WTC11 (cell line): ENCODE results near the gene NAT8L. TPM values are rescaled to one million over a fixed set of nuclear protein-coding genes. Genes with fewer than 3 reads are reported as not detected.
A peak's percentile ranks its signal among the peaks of the same experiment; 100 is the strongest.

Experiments used
- ESRRA ChIP-seq: sonication (generic); formaldehyde crosslinking; IDR thresholded peaks from 2 replicates; pipeline ENCODE4 v1.8.1; 2022; ENCODE audit warnings: mild to moderate bottlenecking, missing genetic modification reagents, borderline replicate concordance
- ETV6 ChIP-seq: sonication (generic); formaldehyde crosslinking; IDR thresholded peaks from 2 replicates; pipeline ENCODE4 v1.8.1; 2022; ENCODE audit warnings: mild to moderate bottlenecking, missing genetic modification reagents
- GTF2I ChIP-seq: fragments of 250-450 bp; sonication (Bioruptor Pico); conservative IDR thresholded peaks from 2 replicates; pipeline ENCODE4 v1.4.0; 2021; ENCODE audit warnings: mild to moderate bottlenecking
- IRF2 ChIP-seq: sonication (generic); formaldehyde crosslinking; IDR thresholded peaks from 2 replicates; pipeline ENCODE4 v1.8.0; 2022; ENCODE audit warnings: low read depth, missing genetic modification reagents, borderline replicate concordance
- NR3C1 ChIP-seq: sonication (generic); formaldehyde crosslinking; conservative IDR thresholded peaks from 2 replicates; pipeline ENCODE4 v1.8.1; 2023; ENCODE audit warnings: low read depth, mild to moderate bottlenecking, missing genetic modification reagents
- PRRX2 ChIP-seq: fragments of 250-450 bp; sonication (Bioruptor Pico); IDR thresholded peaks from 2 replicates; pipeline ENCODE4 v1.8.0; 2021; ENCODE audit warnings: mild to moderate bottlenecking
- TEAD1 ChIP-seq: sonication (generic); formaldehyde crosslinking; IDR thresholded peaks from 2 replicates; pipeline ENCODE4 v1.8.0; 2022; ENCODE audit warnings: mild to moderate bottlenecking, missing genetic modification reagents
- TP53 ChIP-seq: sonication (generic); formaldehyde crosslinking; IDR thresholded peaks from 2 replicates; pipeline ENCODE4 v1.8.1; 2023; ENCODE audit warnings: mild to moderate bottlenecking, missing genetic modification reagents
- ZNF121 ChIP-seq: sonication (generic); formaldehyde crosslinking; IDR thresholded peaks from 2 replicates; pipeline ENCODE4 v1.8.0; 2023; ENCODE audit warnings: missing genetic modification reagents
- ZNF232 ChIP-seq: sonication (generic); formaldehyde crosslinking; IDR thresholded peaks from 2 replicates; pipeline ENCODE4 v1.8.0; 2022; ENCODE audit warnings: mild to moderate bottlenecking, missing genetic modification reagents
- total RNA-seq: library from RNA; stranded (reverse); gene quantifications from 3 replicates; pipeline ENCODE4 v1.2.3, GENCODE V29; 2021
- TF ChIP-seq, protein P1 (sequence below): sonication (generic); formaldehyde crosslinking; IDR thresholded peaks from 2 replicates; pipeline ENCODE4 v1.8.1; 2023; ENCODE audit warnings: mild to moderate bottlenecking, missing genetic modification reagents, borderline replicate concordance
- TF ChIP-seq, protein P2 (sequence below): sonication (generic); formaldehyde crosslinking; IDR thresholded peaks from 2 replicates; pipeline ENCODE4 v1.8.0; 2023; ENCODE audit warnings: mild to moderate bottlenecking, missing genetic modification reagents
- TF ChIP-seq, protein P3 (sequence below): sonication (generic); formaldehyde crosslinking; IDR thresholded peaks from 2 replicates; pipeline ENCODE4 v1.8.1; 2022; ENCODE audit warnings: low read depth, mild to moderate bottlenecking, moderate library complexity, missing genetic modification reagents, borderline replicate concordance
- TF ChIP-seq, protein P4 (sequence below): sonication (generic); formaldehyde crosslinking; IDR thresholded peaks from 2 replicates; pipeline ENCODE4 v1.8.0; 2022; ENCODE audit warnings: mild to moderate bottlenecking, missing genetic modification reagents
- TF ChIP-seq, protein P5 (sequence below): sonication (generic); formaldehyde crosslinking; IDR thresholded peaks from 2 replicates; pipeline ENCODE4 v1.8.0; 2023; ENCODE audit warnings: missing genetic modification reagents
- TF ChIP-seq, protein P6 (sequence below): sonication (generic); formaldehyde crosslinking; IDR thresholded peaks from 2 replicates; pipeline ENCODE4 v1.8.0; 2022; ENCODE audit warnings: missing genetic modification reagents
- TF ChIP-seq, protein P7 (sequence below): sonication (generic); formaldehyde crosslinking; IDR thresholded peaks from 2 replicates; pipeline ENCODE4 v1.8.1; 2023; ENCODE audit warnings: mild to moderate bottlenecking, moderate library complexity, missing genetic modification reagents
- TF ChIP-seq, protein P8 (sequence below): sonication (generic); formaldehyde crosslinking; IDR thresholded peaks from 2 replicates; pipeline ENCODE4 v1.8.1; 2022; ENCODE audit warnings: mild to moderate bottlenecking, moderate library complexity, missing genetic modification reagents

Gene NAT8L
- total RNA-seq, 1 experiment from 2014 or later, result 20.0 TPM

DNA sequence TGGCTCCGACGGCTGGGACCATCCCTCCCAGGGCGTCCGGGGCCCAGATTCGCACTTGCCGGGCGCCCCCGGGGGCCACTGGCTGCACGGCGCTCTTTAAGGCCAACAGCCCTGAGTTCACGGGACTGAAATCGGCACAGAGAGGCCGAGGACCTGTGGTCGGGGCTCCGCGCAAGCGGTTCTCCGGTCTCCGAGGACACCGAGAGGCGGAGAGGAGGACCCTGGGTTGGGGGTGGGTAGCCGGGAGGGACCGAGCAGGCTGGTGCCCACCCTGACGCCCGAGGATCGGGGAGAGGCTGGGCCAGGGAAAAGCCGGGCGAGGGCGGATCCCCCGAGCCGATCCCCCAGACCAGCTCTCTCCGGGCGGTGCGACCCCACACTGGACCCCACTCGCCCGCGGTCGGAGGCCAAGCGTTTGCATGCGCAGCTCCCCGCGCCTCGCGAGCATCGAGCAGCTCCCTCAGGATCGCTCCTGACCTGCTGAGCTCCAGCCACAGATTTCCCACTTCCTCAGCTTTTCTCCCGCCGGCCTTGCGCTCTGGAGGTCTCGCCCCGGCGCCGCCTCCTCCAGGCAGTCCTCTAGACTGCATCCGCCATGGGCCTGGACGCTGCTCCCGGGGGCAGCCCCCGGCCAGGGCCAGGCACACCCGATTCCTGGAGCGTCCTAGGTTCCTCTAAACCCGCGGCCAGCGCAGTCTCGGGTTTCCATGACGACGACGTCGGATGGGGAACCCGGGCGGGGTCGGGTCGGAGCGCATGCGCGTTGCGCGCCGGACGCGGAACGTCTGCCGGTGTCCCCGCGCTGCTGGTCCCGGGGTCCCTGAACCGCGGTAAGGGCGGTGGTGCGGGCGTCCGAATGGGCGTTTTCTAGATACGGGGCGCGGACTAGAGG lies 17.6 kb upstream of the NAT8L start (continued):
- TF ChIP-seq, protein P1, sequence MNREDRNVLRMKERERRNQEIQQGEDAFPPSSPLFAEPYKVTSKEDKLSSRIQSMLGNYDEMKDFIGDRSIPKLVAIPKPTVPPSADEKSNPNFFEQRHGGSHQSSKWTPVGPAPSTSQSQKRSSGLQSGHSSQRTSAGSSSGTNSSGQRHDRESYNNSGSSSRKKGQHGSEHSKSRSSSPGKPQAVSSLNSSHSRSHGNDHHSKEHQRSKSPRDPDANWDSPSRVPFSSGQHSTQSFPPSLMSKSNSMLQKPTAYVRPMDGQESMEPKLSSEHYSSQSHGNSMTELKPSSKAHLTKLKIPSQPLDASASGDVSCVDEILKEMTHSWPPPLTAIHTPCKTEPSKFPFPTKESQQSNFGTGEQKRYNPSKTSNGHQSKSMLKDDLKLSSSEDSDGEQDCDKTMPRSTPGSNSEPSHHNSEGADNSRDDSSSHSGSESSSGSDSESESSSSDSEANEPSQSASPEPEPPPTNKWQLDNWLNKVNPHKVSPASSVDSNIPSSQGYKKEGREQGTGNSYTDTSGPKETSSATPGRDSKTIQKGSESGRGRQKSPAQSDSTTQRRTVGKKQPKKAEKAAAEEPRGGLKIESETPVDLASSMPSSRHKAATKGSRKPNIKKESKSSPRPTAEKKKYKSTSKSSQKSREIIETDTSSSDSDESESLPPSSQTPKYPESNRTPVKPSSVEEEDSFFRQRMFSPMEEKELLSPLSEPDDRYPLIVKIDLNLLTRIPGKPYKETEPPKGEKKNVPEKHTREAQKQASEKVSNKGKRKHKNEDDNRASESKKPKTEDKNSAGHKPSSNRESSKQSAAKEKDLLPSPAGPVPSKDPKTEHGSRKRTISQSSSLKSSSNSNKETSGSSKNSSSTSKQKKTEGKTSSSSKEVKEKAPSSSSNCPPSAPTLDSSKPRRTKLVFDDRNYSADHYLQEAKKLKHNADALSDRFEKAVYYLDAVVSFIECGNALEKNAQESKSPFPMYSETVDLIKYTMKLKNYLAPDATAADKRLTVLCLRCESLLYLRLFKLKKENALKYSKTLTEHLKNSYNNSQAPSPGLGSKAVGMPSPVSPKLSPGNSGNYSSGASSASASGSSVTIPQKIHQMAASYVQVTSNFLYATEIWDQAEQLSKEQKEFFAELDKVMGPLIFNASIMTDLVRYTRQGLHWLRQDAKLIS (CRISPR knock-in tag), result no peak
- TF ChIP-seq, protein P2, sequence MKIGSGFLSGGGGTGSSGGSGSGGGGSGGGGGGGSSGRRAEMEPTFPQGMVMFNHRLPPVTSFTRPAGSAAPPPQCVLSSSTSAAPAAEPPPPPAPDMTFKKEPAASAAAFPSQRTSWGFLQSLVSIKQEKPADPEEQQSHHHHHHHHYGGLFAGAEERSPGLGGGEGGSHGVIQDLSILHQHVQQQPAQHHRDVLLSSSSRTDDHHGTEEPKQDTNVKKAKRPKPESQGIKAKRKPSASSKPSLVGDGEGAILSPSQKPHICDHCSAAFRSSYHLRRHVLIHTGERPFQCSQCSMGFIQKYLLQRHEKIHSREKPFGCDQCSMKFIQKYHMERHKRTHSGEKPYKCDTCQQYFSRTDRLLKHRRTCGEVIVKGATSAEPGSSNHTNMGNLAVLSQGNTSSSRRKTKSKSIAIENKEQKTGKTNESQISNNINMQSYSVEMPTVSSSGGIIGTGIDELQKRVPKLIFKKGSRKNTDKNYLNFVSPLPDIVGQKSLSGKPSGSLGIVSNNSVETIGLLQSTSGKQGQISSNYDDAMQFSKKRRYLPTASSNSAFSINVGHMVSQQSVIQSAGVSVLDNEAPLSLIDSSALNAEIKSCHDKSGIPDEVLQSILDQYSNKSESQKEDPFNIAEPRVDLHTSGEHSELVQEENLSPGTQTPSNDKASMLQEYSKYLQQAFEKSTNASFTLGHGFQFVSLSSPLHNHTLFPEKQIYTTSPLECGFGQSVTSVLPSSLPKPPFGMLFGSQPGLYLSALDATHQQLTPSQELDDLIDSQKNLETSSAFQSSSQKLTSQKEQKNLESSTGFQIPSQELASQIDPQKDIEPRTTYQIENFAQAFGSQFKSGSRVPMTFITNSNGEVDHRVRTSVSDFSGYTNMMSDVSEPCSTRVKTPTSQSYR (CRISPR knock-in tag), result peak; percentile 14; the same call in 1 of the 2 replicates
- TF ChIP-seq GTF2I (CRISPR knock-in tag) (peak; percentile 85; the same call in 1 of the 2 replicates), IRF2 (CRISPR knock-in tag) (no peak), ZNF121 (CRISPR knock-in tag) (no peak), ETV6 (CRISPR knock-in tag) (peak; percentile 84), TEAD1 (CRISPR knock-in tag) (no peak), ESRRA (CRISPR knock-in tag) (no peak), PRRX2 (CRISPR knock-in tag) (no peak), NR3C1 (no peak), ZNF232 (CRISPR knock-in tag) (0 out of 2 replicates have a peak, but pooled peaks have one; percentile 32), TP53 (CRISPR knock-in tag) (no peak)
- TF ChIP-seq, protein P3, sequence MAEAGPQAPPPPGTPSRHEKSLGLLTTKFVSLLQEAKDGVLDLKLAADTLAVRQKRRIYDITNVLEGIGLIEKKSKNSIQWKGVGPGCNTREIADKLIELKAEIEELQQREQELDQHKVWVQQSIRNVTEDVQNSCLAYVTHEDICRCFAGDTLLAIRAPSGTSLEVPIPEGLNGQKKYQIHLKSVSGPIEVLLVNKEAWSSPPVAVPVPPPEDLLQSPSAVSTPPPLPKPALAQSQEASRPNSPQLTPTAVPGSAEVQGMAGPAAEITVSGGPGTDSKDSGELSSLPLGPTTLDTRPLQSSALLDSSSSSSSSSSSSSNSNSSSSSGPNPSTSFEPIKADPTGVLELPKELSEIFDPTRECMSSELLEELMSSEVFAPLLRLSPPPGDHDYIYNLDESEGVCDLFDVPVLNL (CRISPR knock-in tag), result no peak
- TF ChIP-seq, protein P4, sequence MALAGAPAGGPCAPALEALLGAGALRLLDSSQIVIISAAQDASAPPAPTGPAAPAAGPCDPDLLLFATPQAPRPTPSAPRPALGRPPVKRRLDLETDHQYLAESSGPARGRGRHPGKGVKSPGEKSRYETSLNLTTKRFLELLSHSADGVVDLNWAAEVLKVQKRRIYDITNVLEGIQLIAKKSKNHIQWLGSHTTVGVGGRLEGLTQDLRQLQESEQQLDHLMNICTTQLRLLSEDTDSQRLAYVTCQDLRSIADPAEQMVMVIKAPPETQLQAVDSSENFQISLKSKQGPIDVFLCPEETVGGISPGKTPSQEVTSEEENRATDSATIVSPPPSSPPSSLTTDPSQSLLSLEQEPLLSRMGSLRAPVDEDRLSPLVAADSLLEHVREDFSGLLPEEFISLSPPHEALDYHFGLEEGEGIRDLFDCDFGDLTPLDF, result no peak
- TF ChIP-seq, protein P5, sequence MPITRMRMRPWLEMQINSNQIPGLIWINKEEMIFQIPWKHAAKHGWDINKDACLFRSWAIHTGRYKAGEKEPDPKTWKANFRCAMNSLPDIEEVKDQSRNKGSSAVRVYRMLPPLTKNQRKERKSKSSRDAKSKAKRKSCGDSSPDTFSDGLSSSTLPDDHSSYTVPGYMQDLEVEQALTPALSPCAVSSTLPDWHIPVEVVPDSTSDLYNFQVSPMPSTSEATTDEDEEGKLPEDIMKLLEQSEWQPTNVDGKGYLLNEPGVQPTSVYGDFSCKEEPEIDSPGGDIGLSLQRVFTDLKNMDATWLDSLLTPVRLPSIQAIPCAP (CRISPR knock-in tag), result peak; percentile 38; the same call in 1 of the 2 replicates
- TF ChIP-seq, protein P6, sequence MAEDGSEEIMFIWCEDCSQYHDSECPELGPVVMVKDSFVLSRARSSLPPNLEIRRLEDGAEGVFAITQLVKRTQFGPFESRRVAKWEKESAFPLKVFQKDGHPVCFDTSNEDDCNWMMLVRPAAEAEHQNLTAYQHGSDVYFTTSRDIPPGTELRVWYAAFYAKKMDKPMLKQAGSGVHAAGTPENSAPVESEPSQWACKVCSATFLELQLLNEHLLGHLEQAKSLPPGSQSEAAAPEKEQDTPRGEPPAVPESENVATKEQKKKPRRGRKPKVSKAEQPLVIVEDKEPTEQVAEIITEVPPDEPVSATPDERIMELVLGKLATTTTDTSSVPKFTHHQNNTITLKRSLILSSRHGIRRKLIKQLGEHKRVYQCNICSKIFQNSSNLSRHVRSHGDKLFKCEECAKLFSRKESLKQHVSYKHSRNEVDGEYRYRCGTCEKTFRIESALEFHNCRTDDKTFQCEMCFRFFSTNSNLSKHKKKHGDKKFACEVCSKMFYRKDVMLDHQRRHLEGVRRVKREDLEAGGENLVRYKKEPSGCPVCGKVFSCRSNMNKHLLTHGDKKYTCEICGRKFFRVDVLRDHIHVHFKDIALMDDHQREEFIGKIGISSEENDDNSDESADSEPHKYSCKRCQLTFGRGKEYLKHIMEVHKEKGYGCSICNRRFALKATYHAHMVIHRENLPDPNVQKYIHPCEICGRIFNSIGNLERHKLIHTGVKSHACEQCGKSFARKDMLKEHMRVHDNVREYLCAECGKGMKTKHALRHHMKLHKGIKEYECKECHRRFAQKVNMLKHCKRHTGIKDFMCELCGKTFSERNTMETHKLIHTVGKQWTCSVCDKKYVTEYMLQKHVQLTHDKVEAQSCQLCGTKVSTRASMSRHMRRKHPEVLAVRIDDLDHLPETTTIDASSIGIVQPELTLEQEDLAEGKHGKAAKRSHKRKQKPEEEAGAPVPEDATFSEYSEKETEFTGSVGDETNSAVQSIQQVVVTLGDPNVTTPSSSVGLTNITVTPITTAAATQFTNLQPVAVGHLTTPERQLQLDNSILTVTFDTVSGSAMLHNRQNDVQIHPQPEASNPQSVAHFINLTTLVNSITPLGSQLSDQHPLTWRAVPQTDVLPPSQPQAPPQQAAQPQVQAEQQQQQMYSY, result peak; percentile 45; the same call in 1 of the 2 replicates
- TF ChIP-seq, protein P7, sequence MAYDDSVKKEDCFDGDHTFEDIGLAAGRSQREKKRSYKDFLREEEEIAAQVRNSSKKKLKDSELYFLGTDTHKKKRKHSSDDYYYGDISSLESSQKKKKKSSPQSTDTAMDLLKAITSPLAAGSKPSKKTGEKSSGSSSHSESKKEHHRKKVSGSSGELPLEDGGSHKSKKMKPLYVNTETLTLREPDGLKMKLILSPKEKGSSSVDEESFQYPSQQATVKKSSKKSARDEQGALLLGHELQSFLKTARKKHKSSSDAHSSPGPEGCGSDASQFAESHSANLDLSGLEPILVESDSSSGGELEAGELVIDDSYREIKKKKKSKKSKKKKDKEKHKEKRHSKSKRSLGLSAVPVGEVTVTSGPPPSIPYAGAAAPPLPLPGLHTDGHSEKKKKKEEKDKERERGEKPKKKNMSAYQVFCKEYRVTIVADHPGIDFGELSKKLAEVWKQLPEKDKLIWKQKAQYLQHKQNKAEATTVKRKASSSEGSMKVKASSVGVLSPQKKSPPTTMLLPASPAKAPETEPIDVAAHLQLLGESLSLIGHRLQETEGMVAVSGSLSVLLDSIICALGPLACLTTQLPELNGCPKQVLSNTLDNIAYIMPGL (CRISPR knock-in tag), result peak; percentile 64; the same call in 1 of the 2 replicates
- TF ChIP-seq, protein P8, sequence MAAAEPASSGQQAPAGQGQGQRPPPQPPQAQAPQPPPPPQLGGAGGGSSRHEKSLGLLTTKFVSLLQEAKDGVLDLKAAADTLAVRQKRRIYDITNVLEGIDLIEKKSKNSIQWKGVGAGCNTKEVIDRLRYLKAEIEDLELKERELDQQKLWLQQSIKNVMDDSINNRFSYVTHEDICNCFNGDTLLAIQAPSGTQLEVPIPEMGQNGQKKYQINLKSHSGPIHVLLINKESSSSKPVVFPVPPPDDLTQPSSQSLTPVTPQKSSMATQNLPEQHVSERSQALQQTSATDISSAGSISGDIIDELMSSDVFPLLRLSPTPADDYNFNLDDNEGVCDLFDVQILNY (CRISPR knock-in tag), result peak; percentile 75; the same call in 1 of the 2 replicates
